Ramos (cell line): ENCODE data around the gene SYTL5.

Experiments used
- in situ Hi-C: fragments of 300-500 bp; cut with MboI; formaldehyde crosslinking; loops from one replicate; pipeline ENCODE4 v1.14.3; 2022; ENCODE audit warnings: low sequenced_read_pairs; ENCODE audit not compliant: unreplicated experiment

SYTL5 gene

DNA sequence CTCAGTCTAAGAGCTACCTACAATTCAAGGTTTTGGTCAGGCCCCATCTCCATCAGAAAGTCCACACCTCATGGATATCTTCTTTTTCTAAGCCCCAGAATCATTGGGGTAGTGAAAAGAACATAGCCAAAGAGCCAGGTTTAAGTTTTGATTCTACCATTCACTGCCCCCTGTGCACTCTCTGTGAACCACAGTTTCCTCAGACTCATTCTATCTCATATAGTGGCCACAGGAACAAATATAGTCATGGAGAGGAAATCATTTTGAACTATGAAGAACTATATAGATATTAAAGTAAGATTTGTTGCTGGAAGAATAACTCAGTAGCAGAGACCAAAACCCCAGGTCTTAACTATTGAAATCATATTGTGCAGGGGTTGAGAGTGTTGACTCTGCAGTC lies 3.3 kb downstream of the SYTL5 start:
- in situ Hi-C loops: no loop called here

DNA sequence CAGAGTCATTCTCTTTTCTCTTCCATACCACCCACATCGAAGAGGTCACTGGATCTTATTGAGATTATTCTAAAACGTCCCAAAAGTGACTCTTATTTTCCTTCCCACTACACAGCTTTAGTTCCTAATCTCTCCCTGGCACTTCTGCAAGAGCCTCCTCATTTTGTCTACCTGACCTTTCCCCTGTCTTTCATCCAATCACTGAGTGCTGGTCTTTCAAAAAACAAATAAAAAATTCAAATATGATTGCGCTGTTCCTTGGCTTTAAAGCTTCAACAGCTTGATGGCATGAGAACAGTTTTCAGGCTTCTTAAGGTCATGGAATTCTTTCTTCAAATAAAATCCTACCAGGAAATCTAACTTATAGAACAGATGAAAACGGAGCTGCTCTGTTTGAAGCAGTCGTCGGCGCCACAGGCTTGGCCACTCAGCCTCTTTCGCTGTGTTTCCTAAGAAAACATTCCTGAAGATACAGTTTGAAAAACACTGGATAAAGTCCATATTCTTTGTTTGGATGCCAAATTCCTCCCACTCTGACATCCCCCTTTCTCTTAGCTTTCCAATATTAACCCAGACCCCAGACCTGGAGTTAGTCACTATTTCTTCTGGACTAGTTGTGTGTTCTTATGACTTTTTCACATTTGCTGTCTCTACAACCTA lies 12.5 kb downstream of the SYTL5 start:
- in situ Hi-C loops: no loop called here

DNA sequence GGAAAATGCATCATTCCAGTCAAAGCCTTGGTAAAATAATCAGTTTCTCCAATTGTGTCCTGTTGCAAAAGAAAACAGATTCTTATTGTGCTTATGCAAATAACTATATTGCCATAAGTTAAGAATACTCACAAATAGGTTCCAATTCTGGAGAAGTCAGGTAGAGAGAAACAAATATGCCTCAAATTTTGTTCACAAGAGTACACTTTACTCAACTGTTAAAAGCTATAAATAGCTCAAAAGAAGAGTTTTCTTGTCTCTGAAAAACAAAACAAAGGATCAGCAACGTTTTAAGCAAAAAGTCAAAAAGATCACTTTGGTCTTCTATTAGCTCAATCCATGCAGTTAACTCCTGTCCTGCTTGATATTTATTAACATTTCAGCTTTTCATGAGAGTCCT lies 21.9 kb downstream of the SYTL5 start:
- in situ Hi-C loops: no loop called here

DNA sequence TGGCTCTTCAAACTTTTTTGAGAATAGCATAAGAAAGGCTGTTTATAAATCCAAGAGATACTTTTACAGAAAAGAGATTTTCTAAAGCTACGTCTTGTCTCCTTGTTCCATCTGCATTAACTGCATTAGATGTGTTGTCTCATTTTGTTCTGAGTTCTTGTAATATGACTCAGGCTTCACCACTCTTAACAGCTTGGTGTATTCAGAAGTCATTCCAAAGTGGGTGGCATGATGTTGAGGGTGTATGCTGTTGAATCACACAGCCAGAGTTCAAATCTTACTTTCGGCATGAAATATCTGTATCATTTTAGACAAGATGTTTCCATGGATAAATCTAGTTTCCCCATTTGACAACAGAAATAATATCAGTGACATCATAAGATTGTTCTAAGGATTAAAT lies 30.1 kb downstream of the SYTL5 start:
- in situ Hi-C loops: no loop called here

GRCh38 chrX:38038501-38038900 lies 32.1 kb downstream of the SYTL5 start:
- in situ Hi-C loops: no loop called here

- in situ Hi-C loops: no loop called here
Measured at GRCh38 chrX:38041237-38041636, 34.9 kb downstream of the SYTL5 start.

GRCh38 chrX:38044701-38045100 lies 38.3 kb downstream of the SYTL5 start:
- in situ Hi-C loops: no loop called here

DNA sequence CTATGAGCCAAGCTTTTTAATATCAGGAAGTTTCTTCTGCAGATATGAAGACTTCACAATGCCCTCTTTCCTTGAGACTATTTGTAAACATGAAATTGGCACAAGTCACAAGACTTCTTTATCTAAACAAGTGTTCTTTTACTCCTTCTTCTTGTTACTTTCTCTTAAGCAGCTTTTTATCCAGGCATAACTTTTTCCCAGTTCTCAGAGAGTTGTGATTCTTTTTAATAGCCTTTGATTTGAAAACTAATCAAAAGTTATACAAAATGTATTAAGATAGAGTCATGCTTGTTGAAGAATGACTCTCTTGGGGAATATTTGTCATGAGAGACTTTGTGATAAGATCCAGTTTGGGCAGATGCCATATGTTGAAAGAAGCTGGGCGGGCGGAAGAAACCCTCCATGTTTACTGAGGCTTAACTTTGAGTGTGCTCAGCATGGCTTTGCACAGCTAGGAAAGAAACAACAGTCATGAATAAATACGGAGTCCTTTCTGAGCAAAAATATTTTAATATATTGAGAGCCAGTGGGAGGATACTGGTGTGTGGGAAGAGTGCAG lies 39.3 kb downstream of the SYTL5 start:
- in situ Hi-C loops: no loop called here

GRCh38 chrX:38048886-38049285 lies 42.5 kb downstream of the SYTL5 start:
- in situ Hi-C loops: no loop called here

GRCh38 chrX:38050806-38051205 lies 44.5 kb downstream of the SYTL5 start:
- in situ Hi-C loops: no loop called here

GRCh38 chrX:38052096-38052495 lies 45.7 kb downstream of the SYTL5 start:
- in situ Hi-C loops: no loop called here

- in situ Hi-C loops: no loop called here
Measured at GRCh38 chrX:38055170-38055847, 49.0 kb downstream of the SYTL5 start.

GRCh38 chrX:38060331-38060878 lies 54.1 kb downstream of the SYTL5 start:
- in situ Hi-C loops: no loop called here

GRCh38 chrX:38061335-38061734 lies 55.0 kb downstream of the SYTL5 start:
- in situ Hi-C loops: no loop called here

DNA sequence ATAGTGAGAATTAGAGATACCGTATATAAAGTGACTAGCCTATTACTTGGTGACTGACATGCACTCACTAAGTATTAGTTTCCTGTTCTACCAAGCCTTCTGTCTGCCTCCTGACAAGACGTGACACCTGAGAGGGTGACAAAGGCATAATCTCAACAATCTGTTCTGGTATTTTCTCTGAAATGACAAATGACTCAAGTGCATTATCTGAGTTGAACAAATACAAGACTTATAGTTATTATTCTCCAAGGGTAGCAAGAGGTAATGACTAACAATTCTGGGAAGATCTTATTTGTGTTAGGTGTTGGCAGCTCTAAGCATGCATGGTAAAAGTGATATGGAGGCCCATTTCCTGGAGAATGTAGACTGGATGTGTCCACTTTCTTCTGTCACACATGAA lies 60.6 kb downstream of the SYTL5 start:
- in situ Hi-C loops: no loop called here

DNA sequence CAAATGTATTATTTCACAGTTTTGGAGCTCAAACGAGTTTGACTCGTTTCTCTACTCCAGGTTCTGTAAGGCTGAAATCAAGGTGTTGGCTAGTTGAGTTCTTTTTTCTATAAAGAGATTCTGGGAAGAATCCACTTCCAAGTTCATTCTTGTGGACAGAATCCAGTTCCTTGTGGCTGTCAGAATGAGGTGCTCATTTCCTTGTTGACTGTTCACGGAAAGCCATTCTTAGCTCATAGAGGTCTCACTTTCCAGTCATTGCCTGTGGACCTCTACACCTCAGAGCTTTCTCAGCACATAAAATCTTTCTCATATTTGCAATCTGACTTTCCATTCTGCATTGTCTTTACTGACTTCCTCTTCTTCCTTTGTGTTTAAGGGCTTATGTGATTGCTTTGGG lies 62.9 kb downstream of the SYTL5 start:
- in situ Hi-C loops: no loop called here

- in situ Hi-C loops: no loop called here
Measured at GRCh38 chrX:38069991-38070390, 63.6 kb downstream of the SYTL5 start.

DNA sequence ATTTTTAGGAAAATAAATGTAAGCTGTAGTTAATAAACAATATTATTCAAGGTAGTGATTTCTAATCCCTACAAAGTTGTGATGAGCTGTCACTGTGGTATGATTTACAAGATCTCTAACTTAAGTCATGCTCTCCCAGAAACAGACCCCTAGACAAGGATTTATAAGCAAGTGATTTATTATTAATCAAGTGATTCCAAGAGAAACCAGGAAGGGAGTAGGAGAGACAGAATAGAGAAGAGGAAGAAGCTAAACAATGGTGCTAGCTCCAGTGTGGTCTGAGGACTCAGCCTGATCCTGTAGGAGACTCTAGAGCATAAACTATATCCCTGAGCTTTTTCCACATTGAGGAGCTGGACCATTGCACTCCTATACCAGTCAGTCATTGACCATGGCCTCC lies 73.1 kb downstream of the SYTL5 start:
- in situ Hi-C loops: no loop called here

GRCh38 chrX:38080808-38081207 lies 74.5 kb downstream of the SYTL5 start:
- in situ Hi-C loops: no loop called here

DNA sequence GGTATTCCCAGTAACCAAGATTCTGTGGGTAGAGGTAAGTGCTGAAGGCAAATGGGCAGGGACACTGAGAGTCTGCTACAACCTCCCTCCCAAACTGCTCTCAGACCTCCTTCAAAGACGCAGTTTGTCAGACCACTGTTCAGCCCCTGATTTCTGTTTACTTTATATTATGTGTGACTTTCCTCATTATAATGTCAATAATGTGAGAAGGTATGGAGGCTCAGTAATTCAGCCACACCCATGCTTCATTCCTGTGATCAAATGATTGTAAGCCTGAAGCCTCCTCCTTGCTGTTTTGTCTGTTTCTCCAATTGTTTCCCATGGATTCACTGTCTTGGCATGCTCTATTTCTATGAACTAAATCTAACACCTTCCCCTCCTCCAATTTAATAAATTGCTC lies 75.6 kb downstream of the SYTL5 start:
- in situ Hi-C loops: no loop called here

DNA sequence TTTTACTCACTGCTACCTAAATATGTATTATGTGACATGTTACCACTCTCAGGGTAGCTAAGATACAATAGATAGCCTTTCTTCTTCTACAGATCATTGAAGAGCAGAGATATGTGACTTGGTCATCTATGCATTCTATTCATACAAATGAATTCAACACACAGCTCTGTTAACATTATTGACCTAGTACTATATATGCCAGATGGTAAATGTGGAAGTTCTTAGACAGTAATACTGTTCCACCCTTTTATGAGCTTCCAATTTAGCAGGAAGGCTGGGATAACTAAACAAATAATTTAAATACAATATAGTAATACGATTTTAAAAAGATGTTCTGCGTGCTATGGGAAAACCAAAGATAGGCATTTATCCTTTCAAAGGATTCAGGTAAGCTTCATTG lies 76.0 kb downstream of the SYTL5 start:
- in situ Hi-C loops: no loop called here

GRCh38 chrX:38085813-38086212 lies 79.5 kb downstream of the SYTL5 start:
- in situ Hi-C loops: no loop called here
